Measurements from ENCODE around the gene NEBL.

NEBL gene

GRCh38 chr10:20858292-20859124 lies 38.6 kb downstream of the NEBL start:
- DNase-seq (ENCODE audit: low read depth in 2 of 2) = no peak

- no peak for DNase-seq (ENCODE audit: low read depth in 2 of 2)
Measured at GRCh38 chr10:20856484-20856883, 40.6 kb downstream of the NEBL start.

GRCh38 chr10:20855398-20856038 lies 41.6 kb downstream of the NEBL start:
- DNase-seq (ENCODE audit: low read depth in 2 of 2) = no peak

- no peak for DNase-seq (ENCODE audit: low read depth in 2 of 2)
Measured at GRCh38 chr10:20853276-20853675, 43.8 kb downstream of the NEBL start.

- DNase-seq (ENCODE audit: low read depth in 2 of 2) = no peak
Measured at GRCh38 chr10:20852303-20852702, 44.8 kb downstream of the NEBL start.

- no peak for DNase-seq (ENCODE audit: low read depth in 2 of 2)
Measured at GRCh38 chr10:20847512-20847911, 49.6 kb downstream of the NEBL start.

- DNase-seq (ENCODE audit: low read depth in 2 of 2) = no peak
Measured at GRCh38 chr10:20846263-20846662, 50.8 kb downstream of the NEBL start.

- no peak for DNase-seq (ENCODE audit: low read depth in 2 of 2)
Measured at GRCh38 chr10:20841419-20841818, 55.7 kb downstream of the NEBL start.

GRCh38 chr10:20839910-20840309 lies 57.2 kb downstream of the NEBL start:
- DNase-seq (ENCODE audit: low read depth in 2 of 2) = no peak

- no peak for DNase-seq (ENCODE audit: low read depth in 2 of 2)
Measured at GRCh38 chr10:20839141-20839540, 58.0 kb downstream of the NEBL start.

GRCh38 chr10:20836401-20836800 lies 60.7 kb downstream of the NEBL start:
- DNase-seq (ENCODE audit: low read depth in 2 of 2) = no peak

GRCh38 chr10:20835335-20835734 lies 61.8 kb downstream of the NEBL start:
- DNase-seq (ENCODE audit: low read depth in 2 of 2) = no peak

- no peak for DNase-seq (ENCODE audit: low read depth in 2 of 2)
Measured at GRCh38 chr10:20834825-20835224, 62.3 kb downstream of the NEBL start.

GRCh38 chr10:20822825-20823224 lies 74.3 kb downstream of the NEBL start:
- no peak for DNase-seq (ENCODE audit: low read depth in 2 of 2)

- DNase-seq (ENCODE audit: low read depth in 2 of 2) = no peak
Measured at GRCh38 chr10:20817646-20818045, 79.5 kb downstream of the NEBL start.

GRCh38 chr10:20817116-20817515 lies 80.0 kb downstream of the NEBL start:
- no peak for DNase-seq (ENCODE audit: low read depth in 2 of 2)

- no peak for DNase-seq (ENCODE audit: low read depth in 2 of 2)
Measured at GRCh38 chr10:20814116-20814515, 83.0 kb downstream of the NEBL start.

- DNase-seq (ENCODE audit: low read depth in 2 of 2) = no peak
Measured at GRCh38 chr10:20811131-20811530, 86.0 kb downstream of the NEBL start.

GRCh38 chr10:20809631-20810030 lies 87.5 kb downstream of the NEBL start:
- DNase-seq (ENCODE audit: low read depth in 2 of 2) = no peak

GRCh38 chr10:20806487-20806886 lies 90.6 kb downstream of the NEBL start:
- no peak for DNase-seq (ENCODE audit: low read depth in 2 of 2)

GRCh38 chr10:20797290-20797689 lies 99.8 kb downstream of the NEBL start:
- no peak for DNase-seq (ENCODE audit: low read depth in 2 of 2)

- DNase-seq (ENCODE audit: low read depth in 2 of 2) = no peak
Measured at GRCh38 chr10:20795391-20795790, 101.7 kb downstream of the NEBL start.

- DNase-seq (ENCODE audit: low read depth in 2 of 2) = no peak
Measured at GRCh38 chr10:20785174-20785573, 111.9 kb downstream of the NEBL start.
